ENCODE data around the gene RFX1. TPM values are rescaled to one million over a fixed set of nuclear protein-coding genes. Genes with fewer than 3 reads are reported as not detected.

Gene RFX1
- total and polyA plus RNA-seq, 2 of the 13 experiments (the other 11 are each of a cell fraction or from before 2014, with no cell fraction given): 1.1 to 1.3 TPM

DNA sequence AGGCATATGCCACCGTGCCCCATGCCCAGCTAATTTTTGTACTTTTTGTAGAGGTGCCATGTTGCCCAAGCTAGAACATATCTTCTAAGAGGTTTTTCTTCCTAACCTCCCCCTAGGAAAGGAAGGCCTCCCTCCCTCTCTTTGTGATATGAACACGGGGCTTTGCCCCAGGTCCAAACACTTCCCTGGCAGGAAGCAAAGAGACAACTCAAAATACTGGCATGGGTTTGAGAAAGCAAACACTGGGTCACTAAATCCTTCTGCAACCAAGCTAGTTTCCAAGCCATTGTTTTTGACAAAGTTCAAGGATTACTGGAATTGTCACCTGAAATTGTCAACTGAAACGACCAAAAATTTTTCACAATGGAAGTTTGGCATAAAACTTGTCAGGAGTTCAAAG is 91.3 kb downstream of the RFX1 start:
- peaks cover 8 to 41% of the 10 kb centered on the region in 2 experiments; a peak in 4 of 5 replicates for H3K36me3 ChIP-seq (replicated peaks in 1 of 2; ENCODE audit: control insufficient read depth in 1 of 2, insufficient read depth in 2 of 2, low read length in 2 of 2)
- CTCF ChIA-PET (ENCODE audit: low intra/inter-chr PET ratio, low total read pairs): interaction anchor here (0.7 kb wide), 1 partner anchor 141 kb away, joined by 3 read pairs; no protein-coding TSS in a partner anchor
- H3K9me3 ChIP-seq (ENCODE audit: low read length): no peaks in the 10 kb centered on the region
- H4K20me1 ChIP-seq (ENCODE audit: insufficient read depth, low read length): no peaks in the 10 kb centered on the region
- no peaks in the 10 kb centered on the region for H3K27me3 ChIP-seq (ENCODE audit: control insufficient read depth in 1 of 2, insufficient read depth in 2 of 2, low read length in 2 of 2)
- H2AFZ ChIP-seq (ENCODE audit: low read length): no peak overlapping the region
- ATAC-seq: no peak
- H3K79me2 ChIP-seq (ENCODE audit: insufficient read depth, low read length): no peaks in the 10 kb centered on the region
- BruUV-seq (replicated peaks): no TSS peak
- in situ Hi-C loops (cut with HindIII; ENCODE audit: extremely low pct_ligation_motif_present, low pct_unique_long_range_greater_than_20kb) (no loop called here), intact Hi-C loops (cut with micrococcal nuclease; ENCODE audit: unreplicated experiment) (no loop called here)
- no peak overlapping the region for H3K9ac ChIP-seq (ENCODE audit: insufficient read depth, low read depth, low read length)
- POLR2A ChIA-PET: no interaction called here
- no peak for FAIRE-seq
- WGBS (ENCODE audit: low lambda C conversion rate): 79% methylated on average over 3 of the region's 3 CpGs
- H3K4me3 ChIP-seq (replicated peaks in 1 of 3; ENCODE audit: insufficient read depth in 1 of 3, low read depth in 2 of 3, low read length in 3 of 3): no peak overlapping the region
- no peaks in the 10 kb centered on the region for H3K4me1 ChIP-seq (ENCODE audit: insufficient read depth, low read length)
- TF ChIP-seq JUND (CRISPR knock-in tag; IDR thresholded peaks at IDR 0.05) (no peak), ZNF501 (CRISPR knock-in tag; IDR thresholded peaks at IDR 0.05) (no peak), ZMYM3 (CRISPR knock-in tag; IDR thresholded peaks at IDR 0.05) (no peak), IRF2 (CRISPR knock-in tag; IDR thresholded peaks at IDR 0.05) (no peak), PCBP2 (optimal IDR thresholded peaks at IDR 0.05; ENCODE audit: low read depth, low read length, poor library complexity, severe bottlenecking) (no peak), ZNF609 (CRISPR knock-in tag; IDR thresholded peaks at IDR 0.05; ENCODE audit: borderline replicate concordance) (no peak), AGO1 (IDR thresholded peaks at IDR 0.05; ENCODE audit: low read depth, low read length, poor library complexity, severe bottlenecking) (no peak), NRL (CRISPR knock-in tag; IDR thresholded peaks at IDR 0.05; ENCODE audit: borderline replicate concordance) (no peak), FOSL2 (CRISPR knock-in tag; IDR thresholded peaks at IDR 0.05) (no peak), ZNF138 (CRISPR knock-in tag; IDR thresholded peaks at IDR 0.05; ENCODE audit: low read depth) (no peak), ZHX1 (CRISPR knock-in tag; IDR thresholded peaks at IDR 0.05; ENCODE audit: low read depth) (no peak), CENPX (CRISPR knock-in tag; IDR thresholded peaks at IDR 0.05) (no peak), ZNF567 (CRISPR knock-in tag; IDR thresholded peaks at IDR 0.05; ENCODE audit: borderline replicate concordance) (no peak)
- TF ChIP-seq, protein P1, sequence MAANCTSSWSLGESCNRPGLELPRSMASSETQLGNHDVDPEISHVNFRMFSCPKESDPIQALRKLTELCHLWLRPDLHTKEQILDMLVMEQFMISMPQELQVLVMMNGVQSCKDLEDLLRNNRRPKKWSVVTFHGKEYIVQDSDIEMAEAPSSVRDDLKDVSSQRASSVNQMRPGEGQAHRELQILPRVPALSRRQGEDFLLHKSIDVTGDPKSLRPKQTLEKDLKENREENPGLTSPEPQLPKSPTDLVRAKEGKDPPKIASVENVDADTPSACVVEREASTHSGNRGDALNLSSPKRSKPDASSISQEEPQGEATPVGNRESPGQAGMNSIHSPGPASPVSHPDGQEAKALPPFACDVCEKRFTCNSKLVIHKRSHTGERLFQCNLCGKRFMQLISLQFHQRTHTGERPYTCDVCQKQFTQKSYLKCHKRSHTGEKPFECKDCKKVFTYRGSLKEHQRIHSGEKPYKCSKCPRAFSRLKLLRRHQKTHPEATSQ (CRISPR knock-in tag; IDR thresholded peaks at IDR 0.05; ENCODE audit: borderline replicate concordance): no peak
- TF ChIP-seq, protein P2, sequence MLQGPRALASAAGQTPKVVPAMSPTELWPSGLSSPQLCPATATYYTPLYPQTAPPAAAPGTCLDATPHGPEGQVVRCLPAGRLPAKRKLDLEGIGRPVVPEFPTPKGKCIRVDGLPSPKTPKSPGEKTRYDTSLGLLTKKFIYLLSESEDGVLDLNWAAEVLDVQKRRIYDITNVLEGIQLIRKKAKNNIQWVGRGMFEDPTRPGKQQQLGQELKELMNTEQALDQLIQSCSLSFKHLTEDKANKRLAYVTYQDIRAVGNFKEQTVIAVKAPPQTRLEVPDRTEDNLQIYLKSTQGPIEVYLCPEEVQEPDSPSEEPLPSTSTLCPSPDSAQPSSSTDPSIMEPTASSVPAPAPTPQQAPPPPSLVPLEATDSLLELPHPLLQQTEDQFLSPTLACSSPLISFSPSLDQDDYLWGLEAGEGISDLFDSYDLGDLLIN (CRISPR knock-in tag; IDR thresholded peaks at IDR 0.05; ENCODE audit: borderline replicate concordance): no peak
- H3K27ac ChIP-seq (ENCODE audit: extremely low read length, insufficient read depth, low read length): no peak overlapping the region
- H3K4me2 ChIP-seq (ENCODE audit: low read depth, low read length): no peak overlapping the region
- no peak for DNase-seq (ENCODE audit: low spot score)
